ENCODE results near the gene NPM3.

GRCh38 chr10:101783736-101784118 is 481 bp upstream of the NPM3 start:
- no peak for TF ChIP-seq POLR2A (IDR thresholded peaks at IDR 0.05)
- TF ChIP-seq CTCF (IDR thresholded peaks at IDR 0.05), result no peak
